HEK293T (cell line): ENCODE data around the gene SIGLEC5.

Source experiments
- ARNT ChIP-seq: fragments of 450-650 bp; IDR thresholded peaks from 2 replicates; pipeline ENCODE4 v1.6.1; 2017; ENCODE audit warnings: mild to moderate bottlenecking
- ELF4 ChIP-seq: fragments of 450-650 bp; IDR thresholded peaks from 2 replicates; pipeline ENCODE4 v1.6.1; 2017; ENCODE audit warnings: antibody characterized with exemption
- FOXA1 ChIP-seq: fragments of 450-650 bp; IDR thresholded peaks from 2 replicates; pipeline ENCODE4 v1.6.1; 2016; ENCODE audit warnings: mild to moderate bottlenecking
- FOXK2 ChIP-seq: fragments of 450-650 bp; IDR thresholded peaks from 2 replicates; pipeline ENCODE4 v1.6.1; 2016; ENCODE audit warnings: mild to moderate bottlenecking
- FOXM1 ChIP-seq: fragments of 450-650 bp; IDR thresholded peaks from 2 replicates; pipeline ENCODE4 v1.6.1; 2017; ENCODE audit warnings: mild to moderate bottlenecking, borderline replicate concordance
- HDGF ChIP-seq: fragments of 450-650 bp; IDR thresholded peaks from 2 replicates; pipeline ENCODE4 v1.6.1; 2017; ENCODE audit warnings: antibody characterized with exemption, borderline replicate concordance
- LEF1 ChIP-seq: fragments of 450-650 bp; IDR thresholded peaks from 2 replicates; pipeline ENCODE4 v1.6.1; 2017; ENCODE audit warnings: mild to moderate bottlenecking, borderline replicate concordance
- NFRKB ChIP-seq: fragments of 450-650 bp; IDR thresholded peaks from 2 replicates; pipeline ENCODE4 v1.6.1; 2016; ENCODE audit warnings: mild to moderate bottlenecking, moderate library complexity
- SP1 ChIP-seq: fragments of 450-650 bp; IDR thresholded peaks from 2 replicates; pipeline ENCODE4 v1.6.1; 2017
- SUZ12 ChIP-seq: fragments of 450-650 bp; IDR thresholded peaks from 2 replicates; pipeline ENCODE4 v1.6.1; 2016; ENCODE audit warnings: mild to moderate bottlenecking
- TARDBP ChIP-seq: fragments of 450-650 bp; IDR thresholded peaks from 2 replicates; pipeline ENCODE4 v1.6.1; 2016
- ZNF384 ChIP-seq: fragments of 450-650 bp; IDR thresholded peaks from 2 replicates; pipeline ENCODE4 v1.6.1; 2016
- TF ChIP-seq, protein P1 (sequence below): fragments of 450-650 bp; IDR thresholded peaks from 2 replicates; pipeline ENCODE4 v1.6.1; 2016

- TF ChIP-seq ARNT (no peak), SP1 (no peak), LEF1 (no peak), FOXA1 (no peak), FOXM1 (no peak), ZNF384 (no peak), SUZ12 (no peak), ELF4 (no peak), NFRKB (no peak), HDGF (no peak), TARDBP (no peak), FOXK2 (no peak)
- TF ChIP-seq, protein P1, sequence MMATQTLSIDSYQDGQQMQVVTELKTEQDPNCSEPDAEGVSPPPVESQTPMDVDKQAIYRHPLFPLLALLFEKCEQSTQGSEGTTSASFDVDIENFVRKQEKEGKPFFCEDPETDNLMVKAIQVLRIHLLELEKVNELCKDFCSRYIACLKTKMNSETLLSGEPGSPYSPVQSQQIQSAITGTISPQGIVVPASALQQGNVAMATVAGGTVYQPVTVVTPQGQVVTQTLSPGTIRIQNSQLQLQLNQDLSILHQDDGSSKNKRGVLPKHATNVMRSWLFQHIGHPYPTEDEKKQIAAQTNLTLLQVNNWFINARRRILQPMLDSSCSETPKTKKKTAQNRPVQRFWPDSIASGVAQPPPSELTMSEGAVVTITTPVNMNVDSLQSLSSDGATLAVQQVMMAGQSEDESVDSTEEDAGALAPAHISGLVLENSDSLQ = no peak
Observed at GRCh38 chr19:51565583-51565982, 64.6 kb downstream of the SIGLEC5 start.
